ENCODE measurements around the gene SERPIND1. TPM values are rescaled to one million over a fixed set of nuclear protein-coding genes. Genes with fewer than 3 reads are reported as not detected.
"Not testable (repeated sequence)": the region's sequence is repeated elsewhere in the genome, so short reads cannot be mapped to it uniquely, and the experiment has no call there.

The SERPIND1 gene
- total and polyA plus RNA-seq, 11 donors = 0.04 to 0.44 (median 0.15) TPM; not detected in 5

GRCh38 chr22:20823264-20823663 is 49.4 kb downstream of the SERPIND1 start:
- ATAC-seq = no peak
- no peaks in the 10 kb centered on the region for H3K27me3 ChIP-seq
- intact Hi-C loops (cut with DNase I) = no loop called here

DNA sequence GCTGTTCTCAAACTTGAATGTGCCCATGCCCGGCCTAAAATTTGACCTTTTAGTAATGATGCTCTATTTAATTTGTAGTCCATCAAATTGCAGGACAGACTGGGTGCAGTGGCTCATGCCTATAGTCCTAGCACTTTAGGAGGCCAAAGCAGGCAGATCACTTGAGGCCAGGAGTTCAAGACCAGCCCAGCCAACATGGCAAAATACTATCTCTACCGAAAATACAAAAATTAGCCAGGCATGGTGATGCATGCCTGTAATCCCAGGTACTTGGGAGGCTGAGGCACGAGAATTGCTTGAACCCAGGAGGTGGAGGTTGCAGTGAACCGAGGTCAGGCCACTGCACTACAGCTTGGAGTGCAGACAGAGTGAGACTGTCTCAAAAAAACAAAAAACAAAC is 51.3 kb downstream of the SERPIND1 start:
- H3K27ac ChIP-seq; H3K4me3 ChIP-seq; H3K9me3 ChIP-seq; ATAC-seq; DNase-seq; H3K4me1 ChIP-seq; intact Hi-C loops (cut with DNase I); H3K27me3 ChIP-seq: not testable (repeated sequence)
- H3K36me3 ChIP-seq = peaks cover 0 to 94% (median 77%) of the 10 kb centered on the region in 9 donors
- 94 to 98% (median 96%) methylated on average over 4 of the region's 4 CpGs for WGBS, 4 donors

More at GRCh38 chr22:20823264-20823663, 49.4 kb downstream of the SERPIND1 start:
- 90 to 99% (median 96%) methylated on average over 1 of the region's 1 CpG for WGBS, 4 donors
- Histone ChIP-seq H3K9me3 (no peaks in the 10 kb centered on the region), H3K36me3 (peaks cover 0 to 94% (median 77%) of the 10 kb centered on the region in 9 donors), H3K4me3 (no peak overlapping the region), H3K4me1 (no peaks in the 10 kb centered on the region), H3K27ac (no peak overlapping the region)
- DNase-seq = no peak
- no peak for TF ChIP-seq CTCF (IDR thresholded peaks at IDR 0.05)
- TF ChIP-seq POLR2A (IDR thresholded peaks at IDR 0.05) = no peak

- intact Hi-C loops (cut with DNase I) = no loop called here
- ATAC-seq (no peak), DNase-seq (no peak)
- H3K36me3 ChIP-seq = peaks cover 0 to 94% (median 77%) of the 10 kb centered on the region in 9 donors
- no peaks in the 10 kb centered on the region for H3K9me3 ChIP-seq
- H3K4me1 ChIP-seq = no peaks in the 10 kb centered on the region
- no peak overlapping the region for H3K27ac ChIP-seq
- TF ChIP-seq CTCF (IDR thresholded peaks at IDR 0.05) = no peak
- TF ChIP-seq POLR2A (IDR thresholded peaks at IDR 0.05) = no peak
- no peaks in the 10 kb centered on the region for H3K27me3 ChIP-seq
- H3K4me3 ChIP-seq = no peak overlapping the region
- 88 to 96% (median 92%) methylated on average over 6 of the region's 6 CpGs for WGBS, 4 donors
Measured at GRCh38 chr22:20825624-20826023, 51.7 kb downstream of the SERPIND1 start.

DNA sequence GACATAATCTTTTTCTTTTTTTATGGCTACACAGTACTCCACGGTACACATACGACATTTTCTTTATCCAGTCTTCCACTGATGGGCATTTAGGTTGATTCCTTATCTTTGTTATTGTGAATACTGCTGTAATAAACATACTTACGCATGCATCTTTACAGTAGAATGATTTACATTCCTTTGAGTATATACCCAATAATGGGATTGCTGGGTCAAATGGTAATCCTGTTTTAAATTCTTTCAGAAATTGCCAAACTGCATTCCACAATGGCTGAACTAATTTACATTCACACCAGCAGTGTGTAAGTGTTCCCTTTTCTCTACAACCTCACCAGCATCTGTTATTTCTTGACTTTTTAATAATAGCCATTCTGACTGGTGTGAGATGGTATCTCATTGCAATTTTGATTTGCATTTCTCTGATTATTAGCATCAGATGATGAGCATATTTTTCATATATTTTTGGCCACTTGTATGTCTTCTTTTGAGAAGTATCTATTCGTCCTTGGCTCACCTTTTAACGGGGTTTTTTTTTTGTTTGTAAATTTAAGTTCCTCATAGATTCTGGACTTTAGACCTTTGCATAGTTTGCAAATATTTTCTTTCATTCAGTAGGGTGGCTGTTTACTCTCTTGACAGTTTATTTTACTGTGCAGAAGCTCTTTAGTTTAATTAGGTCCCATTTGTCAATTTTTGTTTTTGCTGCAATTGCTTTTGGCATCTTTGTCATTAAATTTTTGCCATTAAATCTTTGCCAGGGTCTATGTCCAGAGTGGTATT is 52.6 kb downstream of the SERPIND1 start:
- WGBS, 4 donors = 96 to 99% (median 97%) methylated on average over 5 of the region's 5 CpGs
- H3K27ac ChIP-seq; ATAC-seq; DNase-seq; H3K27me3 ChIP-seq; H3K4me3 ChIP-seq; intact Hi-C loops (cut with DNase I); H3K4me1 ChIP-seq; H3K9me3 ChIP-seq: not testable (repeated sequence)
- H3K36me3 ChIP-seq = peaks cover 0 to 94% (median 79%) of the 10 kb centered on the region in 9 donors

- Histone ChIP-seq H3K27ac (no peak overlapping the region), H3K36me3 (peaks cover 0 to 95% (median 83%) of the 10 kb centered on the region in 9 donors), H3K27me3 (no peaks in the 10 kb centered on the region), H3K9me3 (no peaks in the 10 kb centered on the region), H3K4me1 (no peaks in the 10 kb centered on the region), H3K4me3 (no peak overlapping the region)
- 92 to 95% (median 94%) methylated on average over 3 of the region's 3 CpGs for WGBS, 4 donors
- DNase-seq = no peak
- TF ChIP-seq POLR2A (IDR thresholded peaks at IDR 0.05) = no peak
- no peak for TF ChIP-seq CTCF (IDR thresholded peaks at IDR 0.05)
- intact Hi-C loops (cut with DNase I) = no loop called here
- no peak for ATAC-seq
Measured at GRCh38 chr22:20829491-20830134, 55.7 kb downstream of the SERPIND1 start.

Measured in heart left ventricle (tissue), 16 donors.